K562 (cell line): Measurements from ENCODE around the gene ANTKMT.

Experiments used
- CBX1 ChIP-seq: sonication (generic); IDR thresholded peaks from 2 replicates; pipeline ENCODE4 v1.6.1; 2016; ENCODE audit warnings: antibody characterized with exemption, low read depth, mild to moderate bottlenecking
- MIER1 ChIP-seq: fragments of 450-650 bp; IDR thresholded peaks from 2 replicates; pipeline ENCODE4 v1.6.1; 2016; ENCODE audit warnings: antibody characterized with exemption, mild to moderate bottlenecking, low read depth
- POLR2A ChIP-seq: fragments of 450-650 bp; conservative IDR thresholded peaks from 2 replicates; pipeline ENCODE4 v1.6.1; 2016
- TF ChIP-seq, protein P1 (sequence below): fragments of 250-450 bp; sonication (Bioruptor Pico); IDR thresholded peaks from 2 replicates; pipeline ENCODE4 v1.5.1; 2021; ENCODE audit warnings: mild to moderate bottlenecking

- TF ChIP-seq, protein P1, sequence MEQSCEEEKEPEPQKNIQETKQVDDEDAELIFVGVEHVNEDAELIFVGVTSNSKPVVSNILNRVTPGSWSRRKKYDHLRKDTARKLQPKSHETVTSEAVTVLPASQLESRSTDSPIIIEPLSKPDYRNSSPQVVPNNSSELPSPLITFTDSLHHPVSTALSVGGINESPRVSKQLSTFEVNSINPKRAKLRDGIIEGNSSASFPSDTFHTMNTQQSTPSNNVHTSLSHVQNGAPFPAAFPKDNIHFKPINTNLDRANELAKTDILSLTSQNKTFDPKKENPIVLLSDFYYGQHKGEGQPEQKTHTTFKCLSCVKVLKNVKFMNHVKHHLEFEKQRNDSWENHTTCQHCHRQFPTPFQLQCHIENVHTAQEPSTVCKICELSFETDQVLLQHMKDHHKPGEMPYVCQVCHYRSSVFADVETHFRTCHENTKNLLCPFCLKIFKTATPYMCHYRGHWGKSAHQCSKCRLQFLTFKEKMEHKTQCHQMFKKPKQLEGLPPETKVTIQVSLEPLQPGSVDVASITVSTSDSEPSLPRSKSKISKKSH, result no peak
- peak; percentile 77 for TF ChIP-seq POLR2A
- no peak for TF ChIP-seq MIER1
- TF ChIP-seq CBX1, result peak; percentile 89; the same call in 1 of the 2 replicates
These were observed 45.7 kb upstream of the ANTKMT start, which contains the start of gene RHBDL1 for GRCh38 chr16:674968-675883.
